GM12878 (cell line): ENCODE data around the gene SLC7A10. TPM values are rescaled to one million over a fixed set of nuclear protein-coding genes. Genes with fewer than 3 reads are reported as not detected.

Experiments
- ATAC-seq: fragments of 200-7000 bp; cut with Tn5 transposase; 3 replicates; pipeline ENCODE4 v1.9.1; 2020; ENCODE audit warnings: mild to moderate bottlenecking, moderate library complexity
- BruUV-seq: library from RNA; stranded (reverse); fragments of 400-500 nt; replicated peaks from 2 replicates; lab custom pipeline; 2021; lab: Mats Ljungman, UMichigan
- CTCF ChIA-PET: fragments of 300-600 bp; sonication (Branson Sonifier 250); formaldehyde crosslinking; extraction: SDS; loops from one replicate; lab custom pipeline; 2021; ENCODE audit warnings: inconsistent platforms; lab: Yijun Ruan, JAX
- POLR2A ChIA-PET: fragments of 350-600 bp; formaldehyde crosslinking; extraction: SDS; loops from one replicate; lab custom pipeline; 2021; ENCODE audit warnings: inconsistent platforms; lab: Charles Lee
- RAD21 ChIA-PET: fragments of 300-600 bp; sonication (Branson Sonifier 250); formaldehyde crosslinking; loops from one replicate; lab custom pipeline; 2023; ENCODE audit warnings: antibody characterized with exemption; ENCODE audit not compliant: unreplicated experiment; lab: Charles Lee
- SMC1A ChIA-PET: fragments of 300-600 bp; sonication (Branson Sonifier 250); formaldehyde crosslinking; loops from one replicate; lab custom pipeline; 2023; ENCODE audit not compliant: unreplicated experiment, uncharacterized antibody; lab: Charles Lee
- DNase-seq: peaks from one replicate; pipeline ENCODE4 v3.0.0-alpha.2; 2011; ENCODE audit warnings: low read depth, low spot score
- FAIRE-seq: peaks from 3 replicates; lab custom pipeline; 2011; peaks lifted over from hg19 to GRCh38; lab: Jason Lieb, UNC
- H2AFZ ChIP-seq: 2 replicates; pipeline ENCODE4 v1.6.0; 2011; ENCODE audit warnings: low read depth, low read length, control low read depth; ENCODE audit not compliant: control insufficient read depth
- H3K27ac ChIP-seq: 2 replicates; pipeline ENCODE4 v1.5.1; 2011; ENCODE audit warnings: control low read depth; ENCODE audit not compliant: control insufficient read depth, insufficient read depth
- H3K27me3 ChIP-seq, 2 experiments: replicated peaks in 1 of 2; 2 replicates each; pipeline versions ENCODE4 v1.6.0 to v1.6.1; 2011; ENCODE audit warnings: low read length in 1 of 2; ENCODE audit not compliant: control insufficient read depth in 2 of 2, insufficient read depth in 2 of 2
- H3K36me3 ChIP-seq, 2 experiments: 2 replicates each; pipeline ENCODE4 v1.5.1; 2011; ENCODE audit warnings: low read length in 1 of 2; ENCODE audit not compliant: control insufficient read depth in 2 of 2, insufficient read depth in 2 of 2
- H3K4me1 ChIP-seq: 2 replicates; pipeline ENCODE4 v1.6.1; 2011; ENCODE audit warnings: mild to moderate bottlenecking, low read length, moderate library complexity, mixed read lengths; ENCODE audit not compliant: control insufficient read depth, insufficient read depth
- H3K4me2 ChIP-seq: 2 replicates; pipeline ENCODE4 v1.6.0; 2011; ENCODE audit warnings: control low read depth; ENCODE audit not compliant: control insufficient read depth, insufficient read depth
- H3K4me3 ChIP-seq: fragments of 200-600 bp; sonication (generic); 2 replicates; pipeline ENCODE4 v1.5.1; 2016
- H3K79me2 ChIP-seq: 2 replicates; pipeline ENCODE4 v1.6.0; 2011; ENCODE audit warnings: low read length; ENCODE audit not compliant: control insufficient read depth, insufficient read depth
- H3K9ac ChIP-seq: 2 replicates; pipeline ENCODE4 v1.8.0; 2011; ENCODE audit warnings: low read length, control low read depth, mixed read lengths; ENCODE audit not compliant: control insufficient read depth, insufficient read depth
- H3K9me3 ChIP-seq: replicated peaks from 3 replicates; pipeline ENCODE4 v1.5.1; 2011; ENCODE audit warnings: mild to moderate bottlenecking, low read length; ENCODE audit not compliant: control insufficient read depth, insufficient read depth
- H4K20me1 ChIP-seq: 2 replicates; pipeline ENCODE4 v1.6.0; 2011; ENCODE audit not compliant: control insufficient read depth, insufficient read depth
- CBX3 ChIP-seq: fragments of 200-600 bp; sonication (generic); IDR thresholded peaks from 2 replicates; pipeline ENCODE4 v1.6.1; 2016; ENCODE audit warnings: low read depth, borderline replicate concordance
- CUX1 ChIP-seq: IDR thresholded peaks from 2 replicates; pipeline ENCODE4 v1.6.1; 2012; ENCODE audit warnings: improper control_type of control experiment, low read depth, low read length; ENCODE audit not compliant: insufficient replicate concordance
- EGR1 ChIP-seq, 2 experiments: IDR thresholded peaks; 1 replicate in 1 of 2; 2 replicates in 1 of 2; pipeline ENCODE4 v1.6.1; 2011 to 2012; ENCODE audit warnings: low read depth in 2 of 2, low read length in 2 of 2, borderline replicate concordance in 1 of 2, mild to moderate bottlenecking in 1 of 2, moderate library complexity in 1 of 2
- JUND ChIP-seq: IDR thresholded peaks from 2 replicates; pipeline ENCODE4 v1.6.1; 2012; ENCODE audit warnings: low read depth, mild to moderate bottlenecking, low read length, improper control_type of control experiment, moderate library complexity
- MEF2A ChIP-seq: IDR thresholded peaks from 2 replicates; pipeline ENCODE4 v1.6.1; 2011; ENCODE audit warnings: low read depth, mild to moderate bottlenecking, low read length, moderate library complexity; ENCODE audit not compliant: insufficient read depth
- NBN ChIP-seq: fragments of 450-650 bp; IDR thresholded peaks from 2 replicates; pipeline ENCODE4 v1.6.1; 2016
- PAX5 ChIP-seq: IDR thresholded peaks from 2 replicates; pipeline ENCODE4 v1.6.1; 2011; ENCODE audit warnings: low read depth, low read length, borderline replicate concordance
- PAX8 ChIP-seq: fragments of 450-650 bp; IDR thresholded peaks from 2 replicates; pipeline ENCODE4 v1.6.1; 2017; ENCODE audit warnings: mild to moderate bottlenecking, moderate library complexity
- RCOR1 ChIP-seq: conservative IDR thresholded peaks from 2 replicates; pipeline ENCODE4 v1.6.1; 2012; ENCODE audit warnings: low read depth, low read length, improper control_type of control experiment
- SMC3 ChIP-seq: IDR thresholded peaks from 2 replicates; pipeline ENCODE4 v1.6.1; 2011; ENCODE audit warnings: low read length, improper control_type of control experiment, borderline replicate concordance
- SUZ12 ChIP-seq: fragments of 200-600 bp; sonication (generic); IDR thresholded peaks from one replicate; pipeline ENCODE4 v1.6.1; 2018; ENCODE audit warnings: antibody characterized with exemption, mild to moderate bottlenecking; ENCODE audit not compliant: unreplicated experiment
- ZSCAN29 ChIP-seq: fragments of 450-650 bp; IDR thresholded peaks from 2 replicates; pipeline ENCODE4 v1.6.1; 2017; ENCODE audit warnings: mild to moderate bottlenecking, moderate library complexity
- WGBS: methylation state at CpG from one replicate; pipeline ENCODE4 v1.1.6; 2016; ENCODE audit warnings: low lambda C conversion rate; ENCODE audit not compliant: insufficient replicate concordance, insufficient coverage; ENCODE audit errors: missing lambda C conversion rate; 5-methylcytosine and 5-hydroxymethylcytosine counted together
- in situ Hi-C: fragments of 300-500 bp; cut with MboI; formaldehyde crosslinking; loops from 9 replicates; pipeline ENCODE4 v1.14.3; 2018; ENCODE audit warnings: mixed read lengths
- intact Hi-C: fragments of 100-400 bp; cut with micrococcal nuclease; formaldehyde crosslinking; loops from one replicate; pipeline ENCODE4 v1.14.2; 2022; ENCODE audit not compliant: unreplicated experiment
- polyA plus RNA-seq, 11 experiments: library from polyadenylated mRNA; depleted of rRNA in 4 of 11; unstranded in 6 of 11; stranded (reverse) in 5 of 11; fragments of >200 nt; fragmentation: Nextera tagmentation in 4 of 11; fragmentation: Illumina TruSeq in 1 of 11; extraction: Ambion mirVana in 4 of 11; extraction: Trizol in 1 of 11; gene quantifications; 1 replicate in 1 of 11; 2 replicates in 10 of 11; pipeline versions ENCODE4 v1.2.1 to v1.2.3, GENCODE V29; 2011 to 2016; ENCODE audit warnings: inconsistent platforms in 2 of 11, missing spikeins in 2 of 11, low read depth in 1 of 11
- total RNA-seq, 4 experiments: library from RNA; depleted of rRNA in 3 of 4; stranded (reverse); fragments of >200 nt in 3 of 4; fragmentation: Illumina TruSeq in 1 of 4; extraction: Trizol in 1 of 4; gene quantifications; 2 replicates each; pipeline versions ENCODE4 v1.2.1 to v1.2.3, GENCODE V29; 2013 to 2021
- TF ChIP-seq, protein P1 (sequence below): fragments of 450-650 bp; IDR thresholded peaks from 2 replicates; pipeline ENCODE4 v1.6.1; 2017; ENCODE audit warnings: antibody characterized with exemption, mild to moderate bottlenecking, moderate library complexity
- TF ChIP-seq, protein P2 (sequence below): IDR thresholded peaks from 2 replicates; pipeline ENCODE4 v1.6.1; 2011; ENCODE audit warnings: borderline replicate concordance, low read depth, mild to moderate bottlenecking, moderate library complexity, low read length; ENCODE audit not compliant: insufficient read depth, poor library complexity, severe bottlenecking

Gene SLC7A10
- total and polyA plus RNA-seq, 10 of the 15 experiments (the other 5 are each of a cell fraction or from before 2014, with no cell fraction given), result not detected

- BruUV-seq, result no TSS peak
- in situ Hi-C loops, result loop anchor here (25.0 kb wide), 1 partner anchor 512 kb away; no protein-coding TSS in a partner anchor
- Histone ChIP-seq H3K9ac (no peak overlapping the region), H3K4me3 (no peak overlapping the region)
- peak; percentile 89 for FAIRE-seq
- TF ChIP-seq ZSCAN29 (no peak), PAX5 (no peak), JUND (no peak), SMC3 (no peak), MEF2A (no peak), SUZ12 (no peak), NBN (no peak), CBX3 (no peak), PAX8 (no peak), RCOR1 (no peak), EGR1 (IDR thresholded peaks at IDR 0.05; ENCODE audit: borderline replicate concordance in 1 of 2, low read depth in 2 of 2, low read length in 2 of 2) (no peak), CUX1 (no peak)
- TF ChIP-seq, protein P1, sequence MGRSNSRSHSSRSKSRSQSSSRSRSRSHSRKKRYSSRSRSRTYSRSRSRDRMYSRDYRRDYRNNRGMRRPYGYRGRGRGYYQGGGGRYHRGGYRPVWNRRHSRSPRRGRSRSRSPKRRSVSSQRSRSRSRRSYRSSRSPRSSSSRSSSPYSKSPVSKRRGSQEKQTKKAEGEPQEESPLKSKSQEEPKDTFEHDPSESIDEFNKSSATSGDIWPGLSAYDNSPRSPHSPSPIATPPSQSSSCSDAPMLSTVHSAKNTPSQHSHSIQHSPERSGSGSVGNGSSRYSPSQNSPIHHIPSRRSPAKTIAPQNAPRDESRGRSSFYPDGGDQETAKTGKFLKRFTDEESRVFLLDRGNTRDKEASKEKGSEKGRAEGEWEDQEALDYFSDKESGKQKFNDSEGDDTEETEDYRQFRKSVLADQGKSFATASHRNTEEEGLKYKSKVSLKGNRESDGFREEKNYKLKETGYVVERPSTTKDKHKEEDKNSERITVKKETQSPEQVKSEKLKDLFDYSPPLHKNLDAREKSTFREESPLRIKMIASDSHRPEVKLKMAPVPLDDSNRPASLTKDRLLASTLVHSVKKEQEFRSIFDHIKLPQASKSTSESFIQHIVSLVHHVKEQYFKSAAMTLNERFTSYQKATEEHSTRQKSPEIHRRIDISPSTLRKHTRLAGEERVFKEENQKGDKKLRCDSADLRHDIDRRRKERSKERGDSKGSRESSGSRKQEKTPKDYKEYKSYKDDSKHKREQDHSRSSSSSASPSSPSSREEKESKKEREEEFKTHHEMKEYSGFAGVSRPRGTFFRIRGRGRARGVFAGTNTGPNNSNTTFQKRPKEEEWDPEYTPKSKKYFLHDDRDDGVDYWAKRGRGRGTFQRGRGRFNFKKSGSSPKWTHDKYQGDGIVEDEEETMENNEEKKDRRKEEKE, result no peak
- TF ChIP-seq, protein P2, sequence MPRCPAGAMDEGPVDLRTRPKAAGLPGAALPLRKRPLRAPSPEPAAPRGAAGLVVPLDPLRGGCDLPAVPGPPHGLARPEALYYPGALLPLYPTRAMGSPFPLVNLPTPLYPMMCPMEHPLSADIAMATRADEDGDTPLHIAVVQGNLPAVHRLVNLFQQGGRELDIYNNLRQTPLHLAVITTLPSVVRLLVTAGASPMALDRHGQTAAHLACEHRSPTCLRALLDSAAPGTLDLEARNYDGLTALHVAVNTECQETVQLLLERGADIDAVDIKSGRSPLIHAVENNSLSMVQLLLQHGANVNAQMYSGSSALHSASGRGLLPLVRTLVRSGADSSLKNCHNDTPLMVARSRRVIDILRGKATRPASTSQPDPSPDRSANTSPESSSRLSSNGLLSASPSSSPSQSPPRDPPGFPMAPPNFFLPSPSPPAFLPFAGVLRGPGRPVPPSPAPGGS, result no peak
- TF ChIP-seq, all 136 proteins: peak for 0
- Histone ChIP-seq H3K27ac (no peak overlapping the region), H4K20me1 (no peaks in the 10 kb centered on the region), H3K27me3 (no peaks in the 10 kb centered on the region), H3K79me2 (no peaks in the 10 kb centered on the region), H3K4me2 (no peak overlapping the region), H2AFZ (no peak overlapping the region), H3K36me3 (no peaks in the 10 kb centered on the region), H3K9me3 (no peaks in the 10 kb centered on the region; the same call in 1 of the 3 replicates), H3K4me1 (no peaks in the 10 kb centered on the region)
- DNase-seq (no peak), ATAC-seq (no peak)
- ChIA-PET POLR2A (no interaction called here), SMC1A (no interaction called here), RAD21 (no interaction called here), CTCF (no interaction called here)
- intact Hi-C loops, result no loop called here
- 85% methylated on average over 3 of the region's 3 CpGs for WGBS
These were observed 24.2 kb upstream of the SLC7A10 start for GRCh38 chr19:33249740-33250366.
